Fibroblast of skin of scalp (primary cell): ENCODE results near the gene CRIP2.

Experiments used
- DNase-seq: peaks from one replicate; pipeline ENCODE4 v3.0.0-alpha.2; 2013

CRIP2 gene

DNA sequence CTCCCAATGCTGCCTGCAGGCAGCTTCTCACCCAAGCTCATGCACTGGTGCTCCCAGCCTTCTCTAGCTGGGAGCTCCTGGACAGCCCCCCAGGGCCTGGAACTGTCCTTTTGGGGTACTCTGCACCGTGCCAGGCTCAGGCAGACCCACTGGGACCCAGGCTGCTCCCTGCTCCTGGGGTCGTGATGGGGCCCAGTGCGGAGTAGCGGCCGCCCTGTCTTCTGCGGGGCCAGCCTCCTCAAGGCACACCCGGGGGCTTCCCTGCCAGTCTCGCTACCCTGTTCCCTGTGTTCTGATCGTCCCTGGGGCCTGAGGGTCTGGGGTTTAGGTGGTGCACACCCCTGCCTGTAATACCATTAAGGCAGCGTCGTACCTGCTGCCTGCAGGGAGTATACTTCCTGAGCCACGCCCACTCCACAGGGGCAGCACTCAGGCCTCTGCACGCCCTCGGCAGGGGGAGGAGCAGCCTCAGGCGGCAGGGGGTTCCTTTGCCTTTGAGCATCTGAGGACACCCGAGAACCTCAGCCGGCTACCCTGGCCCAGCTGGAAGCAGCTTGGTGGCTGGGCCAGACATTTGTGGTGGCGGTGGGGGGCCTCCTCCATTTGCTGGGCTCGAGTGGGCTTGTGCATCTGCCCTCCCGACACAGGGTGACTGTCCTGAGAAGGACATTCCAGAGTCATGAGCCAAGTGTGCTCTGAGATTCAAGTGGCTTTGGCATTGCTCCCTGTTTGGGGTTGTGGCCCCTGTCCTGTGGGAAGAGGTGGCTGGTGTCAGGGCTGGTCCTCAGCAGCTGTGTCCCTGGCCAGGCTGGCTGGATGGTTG lies 9.2 kb upstream of the CRIP2 start:
- DNase-seq, result peak; percentile 62

DNA sequence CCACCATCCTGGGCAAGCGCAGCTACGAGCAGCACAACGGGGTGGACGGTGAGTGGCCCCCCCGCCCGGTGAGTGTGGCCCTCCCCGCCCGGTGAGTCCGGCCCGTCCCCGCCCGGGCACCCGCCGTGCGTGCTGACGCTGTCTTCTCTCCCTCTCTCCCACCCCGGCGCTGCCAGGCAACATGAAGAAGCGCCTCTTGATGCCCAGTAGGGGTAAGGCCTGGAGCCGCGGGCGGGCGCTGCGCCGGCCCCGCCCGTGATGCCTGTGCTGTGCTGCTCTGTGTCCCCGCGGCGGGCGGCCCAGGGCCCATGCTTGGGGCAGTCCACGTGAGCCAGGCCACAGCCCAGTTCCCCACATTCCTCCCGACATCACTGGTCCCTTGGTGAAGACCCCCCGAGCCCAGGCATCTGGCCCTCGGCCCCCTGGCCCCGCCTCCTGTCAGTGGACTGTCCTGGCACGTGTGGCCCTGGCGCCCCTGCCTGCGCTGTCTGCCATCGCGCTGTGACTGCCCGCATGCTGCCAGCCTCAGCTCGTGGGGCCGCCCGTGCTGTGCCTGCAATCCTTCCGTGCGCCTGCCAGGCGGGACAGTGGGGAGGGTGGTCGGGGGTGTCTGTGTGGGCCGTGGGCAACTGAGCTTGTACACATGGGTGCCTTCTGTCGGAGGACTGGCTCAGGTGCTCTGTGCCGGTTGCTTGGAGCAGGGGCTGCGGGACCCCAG lies 7.9 kb upstream of the CRIP2 start:
- DNase-seq, result no peak

DNA sequence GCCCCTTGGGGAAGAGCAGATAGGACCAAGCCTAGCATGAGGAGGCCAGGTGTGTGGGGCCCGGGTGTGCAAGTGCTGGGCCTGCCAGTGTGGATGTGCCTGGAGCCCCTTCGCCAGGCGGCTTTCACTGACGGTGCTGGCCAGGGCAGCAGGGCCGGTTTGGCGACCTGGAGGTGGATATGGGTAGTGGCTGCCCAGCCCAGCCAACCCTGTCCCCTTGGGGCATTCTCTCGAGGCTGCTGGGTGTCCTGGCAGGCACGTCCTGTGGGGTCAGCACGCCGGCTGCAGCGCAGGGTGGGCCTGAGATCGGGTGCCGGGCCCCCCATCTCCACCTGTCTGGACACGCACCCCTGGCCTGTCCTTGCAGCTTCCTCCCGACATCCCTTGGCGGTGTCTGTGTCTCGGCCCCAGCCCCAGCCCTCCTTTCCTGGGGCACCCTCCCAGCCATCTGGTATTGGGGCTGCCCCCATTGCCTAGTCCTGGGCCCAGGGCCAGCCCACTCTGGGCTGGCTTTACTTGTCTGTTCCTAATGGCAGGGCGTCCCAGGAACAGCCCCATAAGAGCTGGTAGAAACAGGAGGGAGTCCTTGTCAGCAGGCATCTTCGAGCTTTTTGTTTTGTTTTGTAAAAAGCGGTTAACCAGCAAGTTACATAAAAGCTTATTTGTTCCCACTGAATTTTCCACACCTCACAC lies 7.2 kb upstream of the CRIP2 start:
- no peak for DNase-seq

DNA sequence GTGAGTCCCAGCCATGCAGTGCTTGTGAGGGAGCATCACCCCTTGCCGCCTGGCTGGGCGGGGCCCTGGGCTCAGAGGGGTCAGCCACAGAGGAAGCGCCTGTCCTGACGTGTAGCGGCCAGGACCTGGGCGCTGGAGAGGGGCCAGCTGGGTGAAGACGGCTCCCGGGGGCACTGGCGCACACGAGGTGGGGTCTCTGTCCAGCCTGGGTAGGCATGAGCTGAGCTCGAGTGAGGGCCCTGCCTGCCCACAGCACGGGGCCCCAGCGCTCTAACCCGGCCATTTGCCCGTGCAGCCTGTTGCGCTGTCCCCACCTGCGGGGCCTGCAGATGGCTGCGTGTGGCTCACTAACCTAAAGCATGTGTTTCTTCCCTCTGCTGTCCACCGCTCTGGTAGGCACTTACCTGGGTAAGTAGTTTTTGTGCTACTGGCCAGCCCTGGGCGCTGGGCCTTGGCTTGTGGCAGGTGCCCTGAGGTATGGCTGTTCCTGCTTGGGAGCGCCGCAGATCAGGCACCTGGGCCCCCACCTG lies 6.6 kb upstream of the CRIP2 start:
- DNase-seq, result no peak

DNA sequence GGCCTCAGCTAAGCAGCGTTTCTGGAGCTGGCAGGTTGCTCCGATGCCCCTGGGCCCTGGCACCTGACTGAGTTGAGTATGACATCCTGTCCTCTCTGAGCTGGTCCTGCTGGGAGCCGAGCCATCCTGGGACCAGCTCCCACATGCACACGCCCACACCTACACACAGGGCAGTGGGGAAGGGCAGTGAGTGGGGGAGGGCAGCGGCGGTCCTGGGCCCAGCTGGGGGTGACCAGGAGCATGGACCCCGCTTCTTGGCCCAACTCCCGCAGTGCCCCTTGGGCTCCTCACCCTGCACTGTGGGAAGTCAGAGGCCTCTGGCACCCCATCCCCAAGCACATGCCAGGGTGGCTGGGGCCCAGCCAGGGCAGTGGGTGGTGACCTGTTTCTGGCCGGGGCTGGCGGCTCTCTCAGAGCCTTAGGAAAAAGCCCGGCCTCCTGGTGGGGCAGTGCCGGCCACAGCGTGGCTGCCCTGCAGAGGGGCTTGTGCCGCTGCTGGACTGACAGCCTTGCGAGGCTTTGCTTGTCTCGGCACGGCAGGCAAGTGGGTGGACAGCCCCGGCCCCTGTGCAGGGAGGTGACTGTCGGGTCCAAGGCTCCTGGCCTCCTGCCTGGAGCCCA lies 5.9 kb upstream of the CRIP2 start:
- DNase-seq, result no peak

DNA sequence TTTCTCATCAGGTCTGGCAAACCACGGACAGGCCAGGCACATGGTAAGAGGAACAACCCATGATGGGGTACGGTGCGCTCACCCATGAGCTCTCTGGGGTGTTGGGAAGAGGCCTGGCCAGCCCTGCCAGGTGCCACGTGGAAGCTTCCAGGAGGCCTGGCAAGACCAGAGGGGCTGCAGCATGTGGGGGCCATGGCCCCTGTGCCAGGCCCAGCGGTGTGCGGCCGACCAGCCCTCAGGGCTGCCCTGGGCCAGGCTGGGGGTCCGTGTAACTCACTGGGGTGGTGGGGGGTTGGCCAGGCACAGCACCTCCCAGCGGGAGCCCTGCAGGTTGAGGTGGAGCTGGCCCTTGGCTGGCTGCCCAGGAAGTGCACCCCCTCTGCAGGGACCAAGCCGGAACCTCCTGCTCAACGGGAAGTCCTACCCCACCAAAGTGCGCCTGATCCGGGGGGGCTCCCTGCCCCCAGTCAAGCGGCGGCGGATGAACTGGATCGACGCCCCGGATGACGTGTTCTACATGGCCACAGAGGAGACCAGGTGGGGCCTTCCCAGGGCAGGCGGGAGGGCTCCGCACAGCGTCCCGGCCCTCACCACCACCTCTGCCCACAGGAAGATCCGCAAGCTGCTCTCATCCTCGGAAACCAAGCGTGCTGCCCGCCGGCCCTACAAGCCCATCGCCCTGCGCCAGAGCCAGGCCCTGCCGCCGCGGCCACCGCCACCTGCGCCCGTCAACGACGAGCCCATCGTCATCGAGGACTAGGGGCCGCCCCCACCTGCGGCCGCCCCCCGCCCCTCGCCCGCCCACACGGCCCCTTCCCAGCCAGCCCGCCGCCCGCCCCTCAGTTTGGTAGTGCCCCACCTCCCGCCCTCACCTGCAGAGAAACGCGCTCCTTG lies 4.9 kb upstream of the CRIP2 start:
- no peak for DNase-seq

DNA sequence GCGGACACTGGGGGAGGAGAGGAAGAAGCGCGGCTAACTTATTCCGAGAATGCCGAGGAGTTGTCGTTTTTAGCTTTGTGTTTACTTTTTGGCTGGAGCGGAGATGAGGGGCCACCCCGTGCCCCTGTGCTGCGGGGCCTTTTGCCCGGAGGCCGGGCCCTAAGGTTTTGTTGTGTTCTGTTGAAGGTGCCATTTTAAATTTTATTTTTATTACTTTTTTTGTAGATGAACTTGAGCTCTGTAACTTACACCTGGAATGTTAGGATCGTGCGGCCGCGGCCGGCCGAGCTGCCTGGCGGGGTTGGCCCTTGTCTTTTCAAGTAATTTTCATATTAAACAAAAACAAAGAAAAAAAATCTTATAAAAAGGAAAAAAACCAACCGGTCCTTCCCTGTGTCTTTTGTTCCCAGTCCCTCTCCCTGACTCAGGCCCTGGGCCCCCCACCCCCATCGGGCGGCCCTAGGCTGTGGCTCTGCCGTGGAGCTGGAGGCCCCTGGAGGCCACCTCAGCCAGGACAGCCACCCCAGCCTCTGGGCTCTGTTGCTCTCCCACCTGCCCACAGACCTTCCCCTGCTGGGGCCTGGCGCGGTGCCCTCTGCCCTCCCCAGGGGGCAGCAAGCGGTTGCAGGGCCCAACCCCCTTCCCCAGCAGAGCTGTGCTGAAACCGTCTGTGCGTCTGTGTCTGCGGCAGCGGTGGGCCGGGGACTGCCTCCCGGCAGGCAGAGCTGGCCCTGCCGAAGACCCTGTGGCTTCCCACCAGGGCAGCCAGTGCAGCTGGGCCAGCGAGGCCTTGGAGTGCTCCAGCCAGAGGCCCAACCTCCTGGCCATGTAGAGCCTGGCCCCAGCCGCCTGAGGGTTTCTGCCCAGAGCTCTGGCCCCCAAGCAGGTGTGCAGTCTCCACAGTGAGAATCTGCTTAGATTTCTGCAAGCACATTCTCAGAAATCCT lies 4.0 kb upstream of the CRIP2 start:
- DNase-seq, result no peak

GRCh38 chr14:105471297-105471821 lies 3.3 kb upstream of the CRIP2 start:
- DNase-seq, result no peak

DNA sequence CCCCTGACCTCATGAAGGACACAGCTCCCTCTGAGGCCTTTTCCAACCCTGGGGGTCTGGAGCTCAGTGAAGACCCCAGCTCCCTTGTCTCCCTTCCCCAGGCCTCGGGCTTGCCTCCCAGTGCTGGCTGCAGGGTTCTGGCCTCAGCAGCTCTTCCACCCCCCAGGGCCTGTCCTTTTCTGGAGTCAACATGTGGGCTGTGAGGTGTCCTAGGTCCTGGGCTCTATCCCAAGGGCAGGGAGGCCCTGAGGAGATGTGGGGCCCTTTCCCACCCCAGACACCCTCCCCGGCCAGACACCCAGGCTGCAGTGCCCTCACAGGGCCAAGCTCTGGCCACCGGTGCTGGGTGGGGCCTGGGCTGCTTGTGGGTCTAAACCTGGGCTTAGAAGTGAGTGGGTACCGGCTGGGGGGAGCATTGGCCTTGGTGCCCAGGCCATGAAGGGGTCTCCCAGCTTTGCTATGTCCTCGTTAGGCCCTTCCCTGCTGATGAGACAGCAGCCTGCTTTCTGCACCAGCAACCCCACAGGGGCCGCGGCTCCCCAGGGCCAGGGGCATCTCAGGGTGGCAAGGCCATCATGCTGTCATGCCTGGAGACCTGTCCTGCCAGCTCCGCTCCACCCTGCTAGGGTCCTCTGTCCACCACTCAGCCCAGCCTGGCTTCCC lies 2.7 kb upstream of the CRIP2 start:
- DNase-seq, result no peak

- DNase-seq, result no peak
Measured at GRCh38 chr14:105472486-105472991, 2.1 kb upstream of the CRIP2 start.

GRCh38 chr14:105473033-105473676 lies 1.5 kb upstream of the CRIP2 start:
- DNase-seq, result no peak

DNA sequence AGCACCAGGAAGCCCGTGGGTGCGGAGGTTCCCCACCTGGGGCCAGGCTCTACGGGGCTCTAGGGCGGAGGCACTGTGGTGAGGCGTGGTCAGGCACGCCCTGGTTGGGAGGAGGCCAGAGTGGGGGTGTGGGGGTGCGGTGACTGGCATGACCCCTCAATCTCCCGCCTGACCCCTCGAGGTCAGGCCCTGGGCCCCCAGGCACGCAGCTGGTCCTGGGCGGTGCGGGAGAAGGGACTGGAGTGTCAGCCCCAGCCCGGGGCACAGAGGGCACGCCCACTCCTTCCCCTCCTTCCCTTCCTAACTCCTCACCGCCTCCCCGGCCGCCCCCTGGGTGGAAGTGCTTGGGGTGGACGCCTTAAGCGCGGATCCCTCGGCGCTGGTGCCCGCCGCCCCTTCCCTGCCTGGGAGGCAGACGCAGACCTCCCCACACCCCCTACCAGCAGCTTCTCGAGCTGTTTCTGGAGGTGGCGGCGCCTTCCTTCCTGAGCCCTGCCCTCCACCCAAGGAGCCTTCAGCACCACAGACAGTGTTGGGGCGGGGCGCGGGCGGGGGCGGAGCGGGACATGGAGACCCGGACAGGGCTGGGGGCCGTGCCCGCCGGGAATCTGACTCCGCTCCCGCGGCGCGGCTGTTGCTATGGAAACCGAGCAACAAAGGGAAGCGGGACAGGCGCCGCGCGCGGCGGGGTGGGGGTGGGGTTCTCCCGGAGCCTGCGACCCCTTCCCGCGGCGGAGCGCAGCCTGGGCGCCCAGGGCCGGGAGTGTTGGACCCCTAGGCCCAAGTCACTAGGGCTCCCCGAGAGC lies 741 bp upstream of the CRIP2 start:
- peak; percentile 88 for DNase-seq

- DNase-seq, result no peak
Measured at GRCh38 chr14:105475269-105476096, 862 bp downstream of the CRIP2 start.

DNA sequence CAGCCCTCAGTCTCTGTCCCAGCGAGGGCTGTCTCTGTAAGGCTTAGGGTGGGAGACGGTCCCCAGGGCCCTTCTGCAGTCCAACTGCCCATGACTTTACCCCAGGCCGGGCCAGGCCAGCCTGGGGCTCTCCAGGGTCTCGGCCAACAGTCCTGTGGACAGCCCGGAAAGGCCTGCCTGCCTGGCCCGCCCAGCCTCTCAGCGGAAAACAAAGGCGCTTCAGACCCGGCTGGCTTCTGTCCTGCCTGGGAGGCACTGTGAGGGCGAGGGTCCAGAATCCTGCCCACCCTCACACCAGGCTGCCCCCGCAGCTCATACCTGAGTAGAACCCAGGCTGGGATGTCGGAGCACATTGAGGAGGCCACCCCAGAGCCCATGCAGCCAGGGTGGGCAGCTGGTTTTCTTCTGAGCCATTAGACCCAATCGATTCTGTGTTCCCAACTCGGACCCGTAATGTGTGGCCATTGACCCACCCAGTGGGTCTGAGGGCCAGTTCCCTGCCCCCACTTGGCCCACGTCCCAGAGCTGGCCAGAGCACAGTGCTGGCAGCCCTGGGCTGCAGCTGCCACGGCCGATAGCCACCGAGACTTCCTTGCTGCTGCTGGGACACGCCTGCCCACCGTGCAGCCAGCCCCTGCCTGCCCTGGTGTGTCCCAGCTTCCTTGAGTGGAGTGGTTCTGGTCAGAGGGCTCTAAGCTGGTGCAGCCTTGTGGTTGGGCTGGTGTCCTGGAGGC lies 1.6 kb downstream of the CRIP2 start:
- no peak for DNase-seq

GRCh38 chr14:105476831-105477659 lies 2.4 kb downstream of the CRIP2 start:
- no peak for DNase-seq
